ENCODE data around the gene GABRR2.

GABRR2 gene

DNA sequence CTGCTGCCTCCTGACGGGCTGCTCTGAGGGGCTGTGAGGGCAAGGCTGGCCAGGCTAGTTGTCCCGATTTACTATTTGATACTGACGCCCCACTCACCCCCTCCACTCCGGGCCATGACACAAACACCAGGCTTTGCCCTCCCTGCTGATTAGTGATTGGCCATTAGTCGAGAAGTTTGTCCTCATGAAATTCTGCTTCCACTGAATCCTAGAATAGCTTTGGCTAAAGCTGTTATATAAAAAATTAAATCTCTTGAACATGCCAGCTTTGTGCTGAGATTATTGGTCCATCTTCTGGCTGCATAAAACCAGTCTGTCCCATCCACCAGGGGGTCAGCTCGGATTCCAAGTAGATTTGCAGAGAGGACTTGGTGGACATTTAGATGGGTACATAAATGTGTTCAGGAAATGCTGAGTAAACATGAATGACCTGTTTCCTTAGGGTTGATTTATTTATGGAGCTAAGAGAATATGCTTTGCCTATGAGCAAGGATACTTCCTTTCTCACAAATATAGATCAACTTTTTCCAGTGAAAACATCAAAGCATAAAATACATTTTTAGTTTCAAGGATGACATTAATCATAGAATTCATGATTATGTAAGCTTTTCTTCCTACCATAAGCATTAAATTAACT is at the start of gene GABRR2:
TSS of gene GABRR2 (minus strand) at position 51 of the 637 bp plus-strand sequence. CDS start 134 bp downstream, outside the sequence.
- DNase-seq = no peak

DNA sequence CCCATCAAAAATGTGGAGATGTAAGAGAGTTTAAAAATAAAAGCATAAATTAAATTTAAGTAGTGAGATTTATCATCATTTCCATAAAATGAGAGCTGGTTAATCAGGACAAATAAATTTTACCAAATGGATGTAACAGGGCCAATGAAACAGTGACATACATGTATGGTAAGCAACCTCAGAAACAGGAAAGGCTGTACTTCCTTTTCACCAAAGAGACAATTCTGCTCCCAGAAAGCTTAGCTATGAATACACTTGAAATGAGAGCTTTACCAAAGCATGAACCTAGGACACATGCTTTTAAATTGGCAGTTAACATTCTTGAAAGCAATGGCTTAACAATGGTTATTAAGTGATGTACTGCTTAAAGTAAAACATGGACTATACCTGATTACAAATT is 49.5 kb upstream of the GABRR2 start:
- DNase-seq = no peak

DNA sequence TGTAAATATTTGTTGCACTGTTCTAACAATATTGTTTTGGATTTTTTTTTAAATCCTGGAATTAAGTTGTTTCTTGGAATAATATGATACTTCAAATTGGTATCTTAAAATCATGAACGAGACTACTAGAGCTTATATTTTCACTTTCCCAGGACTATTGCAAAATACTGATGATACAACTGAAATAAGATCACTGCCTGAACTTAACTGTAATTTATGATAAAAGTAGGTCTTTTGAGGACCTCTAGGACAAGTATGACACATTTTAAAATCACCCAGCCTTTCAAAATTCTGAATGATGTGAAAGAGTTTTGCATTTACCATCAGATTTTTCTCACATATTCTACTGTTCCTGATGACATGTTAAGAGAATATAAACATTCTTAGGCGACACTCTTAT is 46.1 kb upstream of the GABRR2 start:
- no peak for DNase-seq

DNA sequence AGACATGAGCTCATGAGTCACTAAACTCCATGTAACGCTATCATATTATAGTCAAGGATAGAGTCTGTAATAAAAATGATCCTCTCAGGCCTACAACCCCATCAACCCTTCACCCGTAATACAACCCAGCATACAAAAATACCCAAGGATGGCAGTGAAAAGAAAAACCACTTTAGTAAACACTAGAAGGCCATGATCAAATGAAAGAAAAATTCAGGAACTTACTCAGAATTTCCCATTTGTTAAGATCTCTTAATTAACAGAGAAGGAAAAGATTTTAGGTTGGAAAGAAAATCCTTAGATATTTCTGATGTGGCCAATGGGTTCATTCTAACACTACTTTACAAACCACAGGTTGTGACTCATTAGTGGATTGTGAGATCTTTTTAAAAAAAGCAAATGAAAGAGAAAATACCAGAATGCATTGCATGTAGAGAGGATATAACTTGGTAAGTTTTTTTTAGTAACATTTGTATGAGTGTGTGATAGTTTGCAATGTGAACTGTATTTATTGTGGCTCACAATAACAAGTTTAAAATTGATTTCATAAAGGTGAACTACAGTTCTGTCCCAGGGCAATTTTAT is 45.4 kb upstream of the GABRR2 start:
- no peak for DNase-seq

DNA sequence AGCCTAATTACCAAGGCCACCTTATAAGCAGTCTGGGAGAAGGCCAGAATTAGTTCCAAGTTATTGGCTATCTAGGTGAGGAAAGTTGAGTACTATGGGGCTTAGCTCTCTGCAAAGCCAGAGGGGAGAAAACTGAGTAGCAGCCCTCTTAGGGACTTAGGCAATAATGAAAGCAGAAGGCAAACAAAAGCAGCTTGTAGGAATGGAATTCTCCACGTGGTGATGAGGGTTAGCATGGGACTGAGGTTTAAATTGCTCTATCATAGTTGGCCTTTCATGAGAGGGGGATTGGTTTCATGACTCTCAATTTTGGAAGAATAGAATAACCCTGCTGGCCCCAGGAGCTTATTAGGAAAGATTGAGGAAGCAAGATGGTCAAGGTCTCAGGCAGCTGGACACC is 44.5 kb upstream of the GABRR2 start:
- no peak for DNase-seq

DNA sequence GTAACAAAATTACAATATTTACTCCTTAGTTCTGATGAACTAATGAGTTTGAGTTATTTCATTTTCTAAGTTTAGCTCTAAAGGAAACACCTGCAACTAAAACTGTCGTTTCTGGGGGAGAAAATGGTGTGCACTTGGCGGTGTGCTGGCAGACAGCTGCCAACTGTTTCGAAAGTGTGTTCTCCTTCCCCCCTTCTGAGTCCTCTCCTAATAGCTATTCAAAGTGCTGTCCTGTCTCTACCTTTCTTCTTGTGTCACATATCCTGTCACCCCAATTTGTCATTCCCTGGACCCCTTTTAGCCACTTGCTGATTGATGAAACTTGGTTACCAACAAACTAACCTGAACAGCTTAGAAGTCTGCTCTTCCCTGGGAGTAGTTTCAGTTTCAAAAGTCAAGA is 42.3 kb upstream of the GABRR2 start:
- no peak for DNase-seq

DNA sequence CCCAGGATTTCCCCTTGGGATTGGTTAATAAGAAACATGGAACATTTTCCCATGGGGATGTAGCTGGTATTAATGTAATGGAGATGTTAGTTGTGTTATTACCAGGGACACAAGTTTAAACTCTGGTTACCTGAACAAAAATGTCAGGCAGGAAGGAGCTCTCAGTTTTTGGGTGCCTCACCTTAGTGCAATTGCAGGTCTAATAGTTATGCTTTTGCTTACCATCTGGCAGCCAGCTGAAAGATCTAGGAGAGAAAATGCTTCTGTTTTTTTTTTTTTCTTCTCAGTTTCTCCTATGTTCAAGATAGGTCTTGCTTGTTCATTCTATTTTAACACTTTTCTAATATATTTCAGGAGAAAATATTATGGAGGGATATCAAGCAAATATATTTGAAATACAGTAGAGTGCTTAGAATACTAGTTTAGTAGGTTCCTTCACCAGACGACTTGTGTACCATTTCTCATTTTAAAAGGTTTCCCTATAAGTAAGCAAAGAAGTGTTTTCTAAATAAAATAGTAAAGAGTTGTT is 41.6 kb upstream of the GABRR2 start:
- no peak for DNase-seq

DNA sequence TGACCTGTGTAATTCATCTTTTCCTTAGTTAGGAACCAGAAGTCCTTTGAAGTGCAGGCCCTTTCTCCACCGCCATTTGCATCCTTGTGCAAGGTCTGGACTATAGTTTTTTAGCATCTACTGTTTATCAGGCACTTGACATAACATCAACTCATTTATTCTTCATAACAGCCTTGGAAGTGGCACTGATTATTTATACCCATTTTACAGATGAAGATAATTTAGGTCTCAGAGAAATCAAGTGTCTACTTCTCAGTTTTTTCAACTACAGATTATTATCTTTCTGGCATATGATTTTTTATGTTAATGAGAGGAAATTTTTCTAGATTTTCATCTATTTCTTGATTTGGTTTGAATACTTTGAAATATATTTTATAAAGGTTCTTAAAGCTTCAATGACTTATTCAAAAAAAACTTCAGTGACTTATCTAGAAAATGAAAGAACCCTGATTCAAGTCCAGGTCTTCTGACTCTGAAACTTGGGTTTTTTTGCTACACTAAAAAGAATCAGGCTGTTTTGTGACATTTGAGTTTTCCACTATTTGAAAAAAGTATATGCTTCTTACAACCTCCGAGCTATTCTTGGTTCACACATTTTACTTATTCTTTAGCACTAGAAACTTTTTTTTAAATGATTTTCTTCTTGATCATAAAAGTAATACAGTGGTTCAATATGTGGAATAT is 40.6 kb upstream of the GABRR2 start:
- no peak for DNase-seq

DNA sequence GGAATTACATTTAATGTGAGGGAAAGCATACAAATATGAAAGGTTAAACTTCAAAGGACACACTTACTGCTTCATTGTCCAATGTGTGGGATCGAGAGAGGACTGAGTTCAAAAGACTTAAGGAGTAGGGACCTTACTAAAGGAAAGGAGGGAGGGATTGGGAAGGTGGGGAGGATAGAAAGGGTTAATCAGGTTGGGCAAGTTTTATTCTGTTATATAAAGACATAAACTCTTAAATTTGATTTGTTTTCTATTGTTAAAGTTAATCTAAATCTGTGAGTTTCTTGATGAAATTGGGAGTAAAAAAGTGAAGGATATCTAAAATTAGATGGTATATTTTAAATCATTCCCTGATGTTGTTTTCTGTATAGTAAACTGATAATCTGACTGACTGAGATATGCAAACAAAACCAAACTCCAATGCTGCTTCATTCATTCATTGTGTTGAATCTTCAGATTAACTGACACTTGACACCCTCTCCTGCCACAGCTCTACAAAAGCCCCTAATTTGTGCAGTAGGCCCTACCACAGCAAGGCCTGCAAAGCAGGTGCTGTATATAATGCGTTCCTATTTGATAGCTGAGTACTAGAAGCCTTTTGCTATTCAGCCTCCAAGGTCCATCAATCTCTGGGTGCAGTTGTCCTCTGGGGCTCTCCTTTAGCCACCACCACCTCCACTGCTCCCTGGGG is 38.7 kb upstream of the GABRR2 start:
- DNase-seq = peak; percentile 11

DNA sequence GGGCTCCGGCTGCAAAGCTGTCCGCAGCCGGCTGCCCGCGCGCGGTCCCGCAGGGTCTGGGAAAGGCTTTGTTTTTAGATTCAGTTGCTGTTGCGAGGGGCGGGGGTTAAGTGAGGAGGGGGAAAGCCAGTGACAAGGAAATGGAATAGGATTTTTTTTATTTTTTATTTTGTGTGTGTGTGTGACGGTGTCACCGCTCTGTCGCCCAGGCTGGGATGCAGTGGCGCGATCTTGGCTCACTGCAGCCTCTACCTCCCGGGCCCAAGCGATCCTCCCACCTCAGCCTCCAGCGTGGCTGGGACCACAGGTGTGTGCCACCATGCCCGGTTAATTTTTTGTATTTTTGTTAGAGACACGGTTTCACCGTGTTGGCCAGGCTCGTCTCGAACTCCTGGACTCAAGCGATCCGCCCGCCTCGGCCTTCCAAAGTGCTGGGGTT is 38.0 kb upstream of the GABRR2 start:
- DNase-seq = peak; percentile 48

DNA sequence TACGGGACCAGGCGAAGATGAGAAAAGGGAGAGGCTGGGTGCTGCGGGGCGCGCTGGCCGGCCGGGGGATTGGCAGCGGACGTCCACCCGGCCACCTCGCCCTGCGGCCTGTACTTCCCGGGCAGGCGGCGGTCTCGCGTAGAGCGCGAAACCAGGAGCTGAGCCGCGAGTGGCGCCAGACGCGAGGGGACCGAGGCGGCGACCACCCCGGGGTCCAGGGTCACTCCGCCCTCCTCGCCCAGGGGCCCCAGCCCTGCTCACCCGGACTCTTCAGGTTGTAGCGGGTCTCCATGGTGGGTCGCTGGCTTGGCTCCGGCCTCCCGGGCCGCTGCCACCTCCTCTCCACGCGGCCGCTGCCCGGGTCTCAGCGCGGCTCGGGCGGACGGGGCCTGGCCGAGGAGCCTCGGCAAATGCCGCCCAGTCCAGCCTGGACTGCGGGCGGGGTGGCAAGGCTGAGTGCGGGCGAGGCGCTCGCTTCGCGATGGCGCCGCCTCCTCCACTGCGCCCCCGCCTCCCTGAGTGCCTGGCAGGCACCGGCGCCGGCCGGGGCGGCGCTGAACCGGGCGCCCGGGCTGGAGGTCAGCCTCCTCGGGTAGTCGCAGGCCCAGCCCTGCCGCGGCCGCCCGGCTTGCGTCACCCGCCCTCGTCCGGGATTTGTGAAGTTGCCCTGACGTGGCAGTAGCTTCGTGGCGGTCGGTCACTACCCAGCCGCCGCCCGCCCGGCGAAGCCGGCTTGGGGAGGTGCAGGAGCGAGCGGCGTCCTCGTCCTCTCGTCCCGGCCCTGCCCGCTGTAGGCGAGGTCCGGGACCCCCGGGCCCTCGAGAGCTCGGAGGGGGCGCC is 37.4 kb upstream of the GABRR2 start, which contains the start of gene UBE2J1:
TSS of gene UBE2J1 (minus strand) at position 445 of the 840 bp plus-strand sequence. CDS start at position 292, 153 bp downstream.
- peak; percentile 49 for DNase-seq

DNA sequence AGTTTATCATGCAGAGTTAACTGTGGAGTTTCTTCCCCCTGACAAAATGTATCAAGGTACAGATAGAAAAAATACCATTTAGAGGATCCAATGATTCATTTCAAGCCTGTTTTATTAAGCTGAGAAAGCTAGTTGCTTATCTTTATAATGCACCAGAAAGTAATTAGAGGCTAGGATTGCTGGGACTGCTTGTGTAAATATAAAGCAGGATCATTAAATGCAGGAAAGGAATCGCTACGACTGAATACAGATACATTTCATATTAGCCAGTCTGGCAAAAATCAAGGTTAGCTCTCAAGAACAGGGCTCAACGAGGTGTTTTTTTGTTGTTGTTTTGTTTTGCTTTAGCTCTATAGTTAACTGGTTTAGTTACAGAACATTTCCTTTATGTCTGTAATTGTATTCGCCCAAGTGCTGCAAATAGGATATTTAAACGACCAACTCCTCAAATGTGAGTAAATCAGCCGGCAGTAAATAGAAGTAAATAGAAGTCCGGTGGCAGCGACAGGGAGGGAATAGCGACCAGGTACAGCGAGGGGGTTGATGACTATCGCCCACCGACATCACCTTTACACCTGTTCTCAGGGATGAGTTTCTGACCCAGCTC is 36.7 kb upstream of the GABRR2 start:
- DNase-seq = peak; percentile 63

DNA sequence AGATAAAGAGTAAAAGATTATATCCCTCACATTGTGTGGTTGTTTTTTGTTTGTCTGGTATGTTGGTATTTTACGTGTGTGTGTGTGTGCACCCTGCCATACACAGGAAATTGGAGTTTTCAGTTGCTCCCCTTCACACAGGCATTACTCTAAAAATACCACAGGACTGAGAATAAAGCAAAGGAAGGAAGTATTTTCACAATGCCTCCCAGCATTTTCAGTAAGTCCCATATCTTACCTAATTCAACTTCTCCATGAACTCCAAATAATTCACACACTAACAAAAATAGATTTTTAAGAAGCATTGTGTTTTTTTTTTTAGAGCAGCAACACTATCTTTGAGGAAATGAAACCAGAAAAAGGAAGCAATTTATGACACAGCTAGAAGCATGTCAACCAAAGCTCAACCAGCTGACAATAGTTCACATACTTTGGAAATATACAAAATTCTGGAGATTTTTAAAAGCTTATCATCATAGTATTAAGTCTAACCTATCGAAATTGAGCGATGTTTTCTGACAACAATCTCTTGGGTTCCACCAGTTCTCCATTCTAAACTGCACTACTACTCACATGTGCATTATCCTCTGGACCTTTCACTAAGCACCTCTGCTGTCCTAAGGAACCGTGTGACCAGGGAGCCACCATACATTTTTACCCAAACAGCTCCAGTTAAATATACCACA is 35.3 kb upstream of the GABRR2 start:
- DNase-seq = no peak

DNA sequence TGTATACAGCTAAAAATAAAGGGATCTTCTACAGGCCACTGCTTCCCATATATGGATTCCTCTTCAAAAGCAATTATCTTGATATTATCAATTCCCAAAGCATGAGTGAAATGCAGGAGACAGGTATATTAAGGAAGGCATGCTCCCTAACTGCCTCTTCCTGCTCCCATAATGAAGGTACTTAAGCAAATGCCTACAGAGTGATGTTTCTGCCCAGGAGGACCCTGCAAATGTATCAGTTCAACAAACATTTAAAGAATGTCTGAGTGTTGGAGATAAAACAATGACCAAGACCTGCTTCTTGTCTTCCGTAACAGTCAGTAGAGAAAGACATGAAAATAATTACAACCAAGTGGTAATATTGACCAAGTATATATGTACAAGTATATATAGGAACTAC is 33.3 kb upstream of the GABRR2 start:
- DNase-seq = no peak

DNA sequence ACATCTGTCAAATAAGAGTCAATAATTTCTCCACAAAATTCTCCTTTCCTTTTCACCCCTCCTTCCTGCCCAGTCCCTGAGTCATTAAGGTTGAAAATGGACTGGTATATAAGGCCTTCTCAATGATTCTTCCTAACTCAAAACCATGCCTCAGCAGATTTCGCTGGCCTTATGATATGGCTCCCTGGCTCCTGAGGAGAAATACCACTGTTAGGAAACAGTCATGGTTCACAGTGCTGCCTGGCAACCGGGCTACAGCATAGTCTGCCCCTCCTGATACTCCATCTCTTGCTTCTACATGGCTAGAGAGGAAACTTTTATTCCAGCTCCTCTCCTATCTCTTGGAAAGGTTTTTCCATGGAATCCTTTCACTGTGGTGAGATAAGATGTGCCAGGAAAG is 32.7 kb upstream of the GABRR2 start:
- no peak for DNase-seq

DNA sequence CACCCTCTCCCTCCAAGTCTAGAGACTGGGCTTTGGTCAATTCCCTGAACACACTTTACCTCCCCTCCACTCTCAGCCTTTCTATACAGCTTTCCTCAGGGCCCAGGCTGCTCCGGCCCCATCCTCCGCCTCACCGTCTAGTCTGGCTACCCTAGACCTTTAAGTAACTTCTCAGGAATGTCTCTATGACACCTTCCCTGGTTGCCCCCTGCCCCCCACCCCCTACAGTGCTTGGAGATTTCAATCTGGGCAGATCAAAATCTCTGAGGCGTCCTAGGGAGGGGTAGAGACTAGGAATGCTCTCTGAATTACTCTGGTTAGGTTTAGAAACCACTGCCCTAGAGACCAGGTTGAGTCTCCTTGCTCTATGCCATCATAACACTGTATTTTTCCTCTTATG is 31.3 kb upstream of the GABRR2 start:
- DNase-seq = no peak

DNA sequence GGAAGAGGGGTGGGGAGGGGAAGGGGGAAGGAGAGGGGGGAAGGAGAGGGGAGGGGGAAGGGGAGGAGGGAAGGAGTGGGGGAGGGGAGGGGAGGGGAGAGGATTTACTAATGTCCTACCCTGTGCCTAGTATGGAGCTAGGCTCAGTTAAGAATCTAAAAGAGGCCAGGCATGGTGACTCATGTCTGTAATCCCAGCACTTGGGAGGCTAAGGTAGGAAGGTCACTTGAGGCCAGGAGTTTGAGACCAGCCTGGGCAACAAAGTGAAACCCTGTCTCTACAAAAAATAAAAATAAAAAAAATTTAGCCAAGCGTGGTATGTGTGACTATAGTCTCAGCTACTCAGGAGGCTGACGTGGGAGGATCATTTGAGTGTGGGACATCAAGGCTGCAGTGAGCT is 24.5 kb upstream of the GABRR2 start:
- DNase-seq = no peak

DNA sequence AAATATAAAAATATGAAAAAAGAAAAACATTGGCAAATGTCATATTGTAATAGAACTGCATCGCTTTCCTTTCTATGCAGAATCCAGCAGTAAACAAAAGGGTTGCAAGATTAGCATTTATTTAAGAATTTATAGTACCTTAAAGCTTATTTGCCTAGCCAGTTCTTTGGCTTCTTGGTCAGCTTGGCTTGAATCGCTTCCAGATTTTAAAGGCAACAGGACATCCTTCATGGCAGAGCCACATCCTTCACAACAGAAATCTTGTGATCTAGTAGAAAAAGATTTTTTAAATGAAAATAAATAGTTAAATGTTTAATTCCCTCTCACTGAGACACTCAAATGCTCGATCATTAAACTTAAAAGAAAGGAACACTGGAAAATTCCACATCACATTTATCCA is 20.1 kb upstream of the GABRR2 start:
- no peak for DNase-seq

DNA sequence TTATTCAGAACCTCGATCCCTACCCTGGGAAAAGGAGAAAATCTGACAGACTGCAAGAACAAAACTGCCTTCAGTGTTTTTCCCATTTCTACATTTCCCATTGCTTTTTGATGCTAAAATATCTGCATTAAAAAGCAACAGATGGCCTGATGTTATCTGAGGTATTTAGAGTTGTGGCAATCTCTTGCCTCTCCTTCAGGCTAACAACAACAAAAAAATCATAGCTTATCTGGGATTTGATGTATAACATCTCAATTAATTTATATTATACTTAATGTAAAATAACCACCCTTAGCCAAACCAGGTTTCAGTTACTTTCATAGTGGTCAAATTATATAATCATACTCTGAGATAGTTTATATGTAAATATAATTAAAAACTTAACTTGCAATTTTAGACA is 15.8 kb upstream of the GABRR2 start:
- no peak for DNase-seq

DNA sequence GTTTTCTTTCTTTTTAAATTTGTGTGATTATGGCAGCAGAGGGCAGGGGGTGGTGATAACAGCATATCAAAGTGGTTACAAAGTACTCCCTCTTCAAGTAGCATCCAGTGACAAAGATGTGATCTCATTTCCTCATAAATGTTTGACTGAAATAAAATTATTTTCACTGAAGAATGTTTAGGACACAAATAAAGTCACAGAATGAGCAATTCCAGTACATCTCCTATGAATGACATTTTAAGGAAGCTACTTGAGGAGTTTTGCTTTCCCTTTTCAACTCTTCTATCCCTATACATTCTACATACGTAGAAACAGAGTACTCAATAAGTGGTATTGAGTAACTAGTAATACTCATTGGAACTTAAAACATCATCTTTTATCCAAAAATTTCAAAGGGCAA is 13.9 kb upstream of the GABRR2 start:
- DNase-seq = no peak

DNA sequence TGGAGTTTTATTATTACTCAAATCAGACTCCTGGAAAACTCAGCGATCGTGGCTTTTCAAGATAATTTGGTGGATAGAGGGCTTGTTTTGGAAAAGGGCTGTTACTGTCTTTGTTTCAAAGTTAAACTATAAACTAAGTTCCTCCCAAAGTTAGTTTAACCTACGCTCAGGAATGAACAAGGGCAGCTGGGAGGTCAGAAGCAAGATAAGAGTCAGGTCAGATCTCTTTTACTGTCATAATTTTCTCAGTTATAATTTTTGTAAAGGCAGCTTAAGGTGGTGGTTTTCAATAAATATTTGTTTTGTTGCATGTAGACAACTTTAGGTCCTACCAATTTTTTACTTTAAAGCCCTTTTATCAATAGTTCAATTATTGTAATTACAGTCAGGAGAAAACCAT is 9.2 kb upstream of the GABRR2 start:
- DNase-seq = no peak

Measured in DMS79 treated with DMSO at 0.1 percent for 48 hours (cell line).